Measurements from ENCODE around the gene TLR5.

DNA sequence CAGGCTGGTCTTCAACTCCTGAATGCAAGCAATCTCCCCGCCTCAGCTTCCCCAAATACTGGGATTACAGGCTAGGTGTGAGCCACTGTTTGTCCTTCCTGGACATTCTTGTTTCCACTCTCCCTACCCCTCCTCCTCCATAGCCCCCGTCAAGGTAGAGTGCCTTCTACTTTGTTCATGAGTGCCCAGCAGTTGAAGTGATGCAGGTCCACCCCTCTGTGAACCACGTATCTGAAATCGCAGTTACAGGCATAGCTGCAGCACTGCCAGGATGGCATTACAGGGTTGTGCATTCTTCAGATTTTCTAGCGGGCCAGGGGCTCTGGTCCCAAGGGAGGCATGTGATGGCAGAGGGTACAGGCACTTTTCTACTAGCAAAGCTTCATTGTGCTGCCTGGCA lies 7.4 kb upstream of the TLR5 start:
- TF ChIP-seq, protein P1, sequence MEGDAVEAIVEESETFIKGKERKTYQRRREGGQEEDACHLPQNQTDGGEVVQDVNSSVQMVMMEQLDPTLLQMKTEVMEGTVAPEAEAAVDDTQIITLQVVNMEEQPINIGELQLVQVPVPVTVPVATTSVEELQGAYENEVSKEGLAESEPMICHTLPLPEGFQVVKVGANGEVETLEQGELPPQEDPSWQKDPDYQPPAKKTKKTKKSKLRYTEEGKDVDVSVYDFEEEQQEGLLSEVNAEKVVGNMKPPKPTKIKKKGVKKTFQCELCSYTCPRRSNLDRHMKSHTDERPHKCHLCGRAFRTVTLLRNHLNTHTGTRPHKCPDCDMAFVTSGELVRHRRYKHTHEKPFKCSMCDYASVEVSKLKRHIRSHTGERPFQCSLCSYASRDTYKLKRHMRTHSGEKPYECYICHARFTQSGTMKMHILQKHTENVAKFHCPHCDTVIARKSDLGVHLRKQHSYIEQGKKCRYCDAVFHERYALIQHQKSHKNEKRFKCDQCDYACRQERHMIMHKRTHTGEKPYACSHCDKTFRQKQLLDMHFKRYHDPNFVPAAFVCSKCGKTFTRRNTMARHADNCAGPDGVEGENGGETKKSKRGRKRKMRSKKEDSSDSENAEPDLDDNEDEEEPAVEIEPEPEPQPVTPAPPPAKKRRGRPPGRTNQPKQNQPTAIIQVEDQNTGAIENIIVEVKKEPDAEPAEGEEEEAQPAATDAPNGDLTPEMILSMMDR (IDR thresholded peaks at IDR 0.05): no peak
- no peak for TF ChIP-seq EP300 (IDR thresholded peaks at IDR 0.05)

Measured in gastroesophageal sphincter (tissue), 3 donors.